BE2C (cell line): ENCODE results near the gene TMEM150A.
"Not testable (repeated sequence)": the region's sequence is repeated elsewhere in the genome, so short reads cannot be mapped to it uniquely, and the experiment has no call there.

Experiments
- DNase-seq: peaks from one replicate; pipeline ENCODE4 v3.0.0-alpha.2; 2020
- H3K27me3 ChIP-seq: fragments of 250-450 bp; sonication (Bioruptor Pico); 2 replicates; pipeline ENCODE4 v1.5.1; 2020; ENCODE audit warnings: mild to moderate bottlenecking
- H3K36me3 ChIP-seq: fragments of 250-450 bp; sonication (Bioruptor Pico); 2 replicates; pipeline ENCODE4 v1.5.1; 2020; ENCODE audit warnings: mild to moderate bottlenecking
- H3K4me1 ChIP-seq: fragments of 250-450 bp; sonication (Bioruptor Pico); 2 replicates; pipeline ENCODE4 v1.5.1; 2020
- H3K4me3 ChIP-seq: 2 replicates; pipeline ENCODE4 v1.5.1; 2011; ENCODE audit warnings: low read depth, low read length
- H3K9me3 ChIP-seq: fragments of 250-450 bp; sonication (Bioruptor Pico); 2 replicates; pipeline ENCODE4 v1.5.1; 2020
- CTCF ChIP-seq: IDR thresholded peaks from 2 replicates; pipeline ENCODE4 v1.5.1; 2012; ENCODE audit warnings: mild to moderate bottlenecking, low read depth, low read length

TMEM150A gene

GRCh38 chr2:85605406-85606115, 3.1 kb upstream of the TMEM150A start:
- no peak overlapping the region for H3K4me3 ChIP-seq

GRCh38 chr2:85604568-85605339, 2.3 kb upstream of the TMEM150A start:
- H3K27me3 ChIP-seq = no peaks in the 10 kb centered on the region
- no peak for DNase-seq
- no peak overlapping the region for H3K4me3 ChIP-seq
- no peak for TF ChIP-seq CTCF
- H3K9me3 ChIP-seq = no peaks in the 10 kb centered on the region
- no peaks in the 10 kb centered on the region for H3K4me1 ChIP-seq
- H3K36me3 ChIP-seq = no peaks in the 10 kb centered on the region

More at GRCh38 chr2:85605406-85606115, 3.1 kb upstream of the TMEM150A start:
- TF ChIP-seq CTCF = no peak
- Histone ChIP-seq H3K9me3 (no peaks in the 10 kb centered on the region), H3K27me3 (no peaks in the 10 kb centered on the region), H3K4me1 (no peaks in the 10 kb centered on the region), H3K36me3 (no peaks in the 10 kb centered on the region)
- no peak for DNase-seq

GRCh38 chr2:85604133-85604444, 1.6 kb upstream of the TMEM150A start:
- not testable (repeated sequence) for H3K9me3 ChIP-seq, H3K4me1 ChIP-seq, DNase-seq, H3K36me3 ChIP-seq, H3K27me3 ChIP-seq, H3K4me3 ChIP-seq

- Histone ChIP-seq H3K4me3 (peak overlapping the region; percentile 67), H3K4me1 (no peaks in the 10 kb centered on the region), H3K36me3 (no peaks in the 10 kb centered on the region), H3K27me3 (no peaks in the 10 kb centered on the region), H3K9me3 (no peaks in the 10 kb centered on the region)
- no peak for DNase-seq
- TF ChIP-seq CTCF = no peak
These were observed 575 bp downstream of the TMEM150A start for GRCh38 chr2:85601771-85602475.

- TF ChIP-seq CTCF = no peak
- no peaks in the 10 kb centered on the region for H3K27me3 ChIP-seq
- H3K4me1 ChIP-seq = no peaks in the 10 kb centered on the region
- no peaks in the 10 kb centered on the region for H3K9me3 ChIP-seq
- H3K36me3 ChIP-seq = no peaks in the 10 kb centered on the region
- DNase-seq = no peak
- H3K4me3 ChIP-seq = no peak overlapping the region
These were observed 1.3 kb downstream of the TMEM150A start for GRCh38 chr2:85600951-85601770.

- Histone ChIP-seq H3K4me1 (no peaks in the 10 kb centered on the region), H3K4me3 (no peak overlapping the region), H3K36me3 (no peaks in the 10 kb centered on the region), H3K27me3 (no peaks in the 10 kb centered on the region), H3K9me3 (no peaks in the 10 kb centered on the region)
- no peak for DNase-seq
- no peak for TF ChIP-seq CTCF
These were observed 2.3 kb downstream of the TMEM150A start for GRCh38 chr2:85600235-85600575.
